ENCODE results near the gene MON1A. TPM values are rescaled to one million over a fixed set of nuclear protein-coding genes. Genes with fewer than 3 reads are reported as not detected.

Gene MON1A
- total and polyA plus RNA-seq, 10 of the 15 experiments (the other 5 are each of a cell fraction or from before 2014, with no cell fraction given): 1.3 to 10.5 (median 7.7) TPM

GRCh38 chr3:49901366-49902339 is 28.0 kb downstream of the MON1A start (continued):
- peak; percentile 77 for TF ChIP-seq PKNOX1 (IDR thresholded peaks at IDR 0.05)

- H3K9me3 ChIP-seq (replicated peaks; ENCODE audit: control insufficient read depth, insufficient read depth, low read length): no peaks in the 10 kb centered on the region
- TF ChIP-seq SMARCA5 (IDR thresholded peaks at IDR 0.05) (no peak), SMAD5 (IDR thresholded peaks at IDR 0.05; ENCODE audit: low read depth) (no peak), GATAD2B (conservative IDR thresholded peaks at IDR 0.05; ENCODE audit: low read depth) (no peak), NFYB (IDR thresholded peaks at IDR 0.05; ENCODE audit: insufficient read depth, low read depth, low read length) (no peak), SRF (IDR thresholded peaks at IDR 0.05; ENCODE audit: low read depth in 2 of 2, low read length in 2 of 2) (no peak)
- ChIA-PET SMC1A (ENCODE audit: uncharacterized antibody, unreplicated experiment) (interaction anchor here (0.7 to 2.6 kb wide), 8 partner anchors 18 to 96 kb away, joined by 3 to 13 read pairs (median 3); partner anchors contain the start of gene MON1A), POLR2A (interaction anchor here (0.6 to 1.3 kb wide), 3 partner anchors 8 to 184 kb away, joined by 3 to 7 read pairs (median 3); no protein-coding TSS in a partner anchor), CTCF (interaction anchor here (1.1 to 3.8 kb wide), 7 partner anchors 11 to 690 kb away, joined by 3 to 28 read pairs (median 5); partner anchors contain the start of gene INKA1), RAD21 (ENCODE audit: unreplicated experiment) (interaction anchor here (0.6 to 1.6 kb wide), 4 partner anchors 29 to 98 kb away, joined by 3 to 4 read pairs (median 3); partner anchors contain the start of genes INKA1, MON1A and RBM6)
- H3K4me1 ChIP-seq (ENCODE audit: control insufficient read depth, insufficient read depth, low read length): peaks cover 20% of the 10 kb centered on the region
- intact Hi-C loops (cut with micrococcal nuclease; ENCODE audit: unreplicated experiment) (no loop called here), in situ Hi-C loops (cut with MboI) (no loop called here)
- H3K79me2 ChIP-seq (ENCODE audit: control insufficient read depth, insufficient read depth, low read length): no peaks in the 10 kb centered on the region
- DNase-seq (ENCODE audit: low read depth, low spot score) (no peak), FAIRE-seq (no peak), ATAC-seq (no peak)
- H3K27me3 ChIP-seq (replicated peaks in 1 of 2; ENCODE audit: control insufficient read depth in 2 of 2, insufficient read depth in 2 of 2, low read length in 1 of 2): no peaks in the 10 kb centered on the region
- no peak overlapping the region for H3K4me3 ChIP-seq
- peak overlapping the region; percentile 43 for H3K4me2 ChIP-seq (ENCODE audit: control insufficient read depth, insufficient read depth)
- H3K27ac ChIP-seq (ENCODE audit: control insufficient read depth, insufficient read depth): no peak overlapping the region
- H3K36me3 ChIP-seq (ENCODE audit: control insufficient read depth in 2 of 2, insufficient read depth in 2 of 2, low read length in 1 of 2): no peaks in the 10 kb centered on the region
- BruUV-seq (replicated peaks): no TSS peak
- WGBS (ENCODE audit: insufficient coverage, insufficient replicate concordance, low lambda C conversion rate, missing lambda C conversion rate): 24% methylated on average over 8 of the region's 8 CpGs
- no peak overlapping the region for H3K9ac ChIP-seq (ENCODE audit: control insufficient read depth, insufficient read depth, low read length)
- H4K20me1 ChIP-seq (ENCODE audit: control insufficient read depth, insufficient read depth): no peaks in the 10 kb centered on the region
- H2AFZ ChIP-seq (ENCODE audit: control insufficient read depth, low read depth, low read length): no peak overlapping the region; the same call in 1 of the 2 replicates
Observed at GRCh38 chr3:49900491-49901153, 29.0 kb downstream of the MON1A start.
